ENCODE data around the gene CYTH4. TPM values are rescaled to one million over a fixed set of nuclear protein-coding genes. Genes with fewer than 3 reads are reported as not detected.
A peak's percentile ranks its signal among the peaks of the same experiment; 100 is the strongest.
"Not testable (repeated sequence)": the region's sequence is repeated elsewhere in the genome, so short reads cannot be mapped to it uniquely, and the experiment has no call there.

Gene CYTH4
- total RNA-seq, 2 experiments from 2014 or later: 33.1 to 42.8 TPM

- Mint-ChIP-seq H3K4me1 (peaks cover 24% of the 10 kb centered on the region), H3K27me3 (no peaks in the 10 kb centered on the region), H3K27ac (no peak overlapping the region), H3K9me3 (ENCODE audit: low read depth) (no peaks in the 10 kb centered on the region), H3K4me3 (no peak overlapping the region), H3K36me3 (ENCODE audit: low read depth) (no peaks in the 10 kb centered on the region)
- no peak for DNase-seq
- POLR2A ChIA-PET: no interaction called here
- no peak for ATAC-seq
- intact Hi-C loops (cut with DNase I, micrococcal nuclease): loop anchor here in 1 of 2 experiments (10.0 kb wide), 2 partner anchors 555 to 885 kb away; partner anchors contain the start of gene GCAT
- CTCF ChIA-PET: interaction anchor here (16.2 kb wide), 1 partner anchor 11 kb away, joined by 187 read pairs; no protein-coding TSS in a partner anchor
Observed at GRCh38 chr22:37249986-37250385, 32.3 kb upstream of the CYTH4 start.

DNA sequence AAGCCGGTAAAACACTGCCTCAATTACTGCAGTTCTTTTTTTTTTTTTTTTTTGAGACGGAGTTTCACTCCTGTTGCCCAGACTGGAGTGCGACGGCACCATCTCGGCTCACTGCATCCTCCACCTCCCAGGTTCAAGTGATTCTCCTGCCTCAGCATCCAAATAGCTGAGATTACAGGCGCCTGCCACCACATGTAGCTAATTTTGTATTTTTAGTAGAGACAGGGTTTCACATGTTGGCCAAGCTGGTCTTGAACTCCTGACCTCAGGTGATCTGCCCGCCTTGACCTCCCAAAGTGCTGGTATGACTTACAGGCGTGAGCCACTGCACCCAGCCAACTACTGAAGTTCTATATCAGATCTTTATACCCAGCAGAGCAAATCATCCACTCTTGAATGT, 30.5 kb upstream of the CYTH4 start:
- intact Hi-C loops (cut with DNase I, micrococcal nuclease); H3K27me3 Mint-ChIP-seq; DNase-seq; H3K4me3 Mint-ChIP-seq; H3K36me3 Mint-ChIP-seq (ENCODE audit: low read depth); ATAC-seq; POLR2A ChIA-PET; H3K9me3 Mint-ChIP-seq (ENCODE audit: low read depth); H3K27ac Mint-ChIP-seq: not testable (repeated sequence)
- H3K4me1 Mint-ChIP-seq: peaks cover 29% of the 10 kb centered on the region
- CTCF ChIA-PET: interaction anchor here (3.4 to 16.2 kb wide), 2 partner anchors 9 to 10 kb away, joined by 17 to 187 read pairs; partner anchors contain the start of gene RAC2

GRCh38 chr22:37253126-37253660, 29.1 kb upstream of the CYTH4 start:
- ATAC-seq (no peak), DNase-seq (no peak)
- Mint-ChIP-seq H3K4me1 (peaks cover 30% of the 10 kb centered on the region), H3K36me3 (ENCODE audit: low read depth) (no peaks in the 10 kb centered on the region), H3K9me3 (ENCODE audit: low read depth) (no peaks in the 10 kb centered on the region), H3K27ac (no peak overlapping the region), H3K27me3 (no peaks in the 10 kb centered on the region), H3K4me3 (no peak overlapping the region)
- intact Hi-C loops (cut with DNase I, micrococcal nuclease): no loop called here
- POLR2A ChIA-PET: no interaction called here
- CTCF ChIA-PET: interaction anchor here (0.7 to 3.4 kb wide), 3 partner anchors 11 to 724 kb away, joined by 3 to 17 read pairs (median 4); partner anchors contain the start of gene RAC2

GRCh38 chr22:37254209-37254866, 28.0 kb upstream of the CYTH4 start:
- CTCF ChIA-PET: interaction anchor here (0.6 to 3.4 kb wide), 4 partner anchors 10 to 54 kb away, joined by 3 to 17 read pairs (median 4); partner anchors contain the start of gene RAC2
- intact Hi-C loops (cut with DNase I, micrococcal nuclease): no loop called here
- H3K27ac Mint-ChIP-seq: no peak overlapping the region
- H3K27me3 Mint-ChIP-seq: no peaks in the 10 kb centered on the region
- no peaks in the 10 kb centered on the region for H3K36me3 Mint-ChIP-seq (ENCODE audit: low read depth)
- no peak for DNase-seq
- peaks cover 29% of the 10 kb centered on the region for H3K4me1 Mint-ChIP-seq
- H3K4me3 Mint-ChIP-seq: no peak overlapping the region
- POLR2A ChIA-PET: interaction anchor here (0.6 kb wide), 1 partner anchor 9 kb away, joined by 3 read pairs; no protein-coding TSS in a partner anchor
- H3K9me3 Mint-ChIP-seq (ENCODE audit: low read depth): no peaks in the 10 kb centered on the region
- no peak for ATAC-seq

DNA sequence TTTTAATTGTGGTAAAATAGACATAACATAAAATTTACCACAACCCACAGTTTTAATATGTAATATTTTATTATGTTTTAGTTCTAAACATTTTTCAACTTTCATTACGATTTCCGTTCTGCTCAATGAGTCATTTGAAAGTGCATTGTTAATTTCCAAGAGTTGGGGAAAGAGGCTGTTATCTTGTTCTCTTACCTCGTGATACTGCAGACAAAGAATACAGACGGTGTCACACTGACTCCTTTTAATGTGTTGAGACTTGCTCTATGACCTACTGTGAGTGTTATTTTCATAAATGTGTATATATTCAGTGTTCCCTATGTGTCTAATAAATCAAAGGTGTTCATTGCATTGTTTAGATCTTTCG, 27.5 kb upstream of the CYTH4 start:
- intact Hi-C loops (cut with DNase I, micrococcal nuclease): no loop called here
- no peak overlapping the region for H3K4me3 Mint-ChIP-seq
- CTCF ChIA-PET: interaction anchor here (0.6 to 3.4 kb wide), 3 partner anchors 10 to 51 kb away, joined by 3 to 17 read pairs (median 4); partner anchors contain the start of gene RAC2
- no peaks in the 10 kb centered on the region for H3K36me3 Mint-ChIP-seq (ENCODE audit: low read depth)
- POLR2A ChIA-PET: interaction anchor here (0.6 kb wide), 1 partner anchor 10 kb away, joined by 3 read pairs; no protein-coding TSS in a partner anchor
- ATAC-seq (peak; percentile 61), DNase-seq (no peak)
- no peak overlapping the region for H3K27ac Mint-ChIP-seq
- H3K4me1 Mint-ChIP-seq: peaks cover 34% of the 10 kb centered on the region
- H3K27me3 Mint-ChIP-seq: no peaks in the 10 kb centered on the region
- H3K9me3 Mint-ChIP-seq (ENCODE audit: low read depth): no peaks in the 10 kb centered on the region

GRCh38 chr22:37255558-37256006, 26.7 kb upstream of the CYTH4 start:
- H3K27ac Mint-ChIP-seq: no peak overlapping the region
- no peaks in the 10 kb centered on the region for H3K9me3 Mint-ChIP-seq (ENCODE audit: low read depth)
- H3K4me1 Mint-ChIP-seq: peaks cover 40% of the 10 kb centered on the region
- H3K36me3 Mint-ChIP-seq (ENCODE audit: low read depth): no peaks in the 10 kb centered on the region
- no peaks in the 10 kb centered on the region for H3K27me3 Mint-ChIP-seq
- intact Hi-C loops (cut with DNase I, micrococcal nuclease): no loop called here
- CTCF ChIA-PET: interaction anchor here (1.4 kb wide), 1 partner anchor 9 kb away, joined by 3 read pairs; no protein-coding TSS in a partner anchor
- no peak overlapping the region for H3K4me3 Mint-ChIP-seq
- ATAC-seq: no peak
- POLR2A ChIA-PET: no interaction called here
- DNase-seq: no peak

- intact Hi-C loops (cut with DNase I, micrococcal nuclease): no loop called here
- peaks cover 46% of the 10 kb centered on the region for H3K4me1 Mint-ChIP-seq
- no peak overlapping the region for H3K4me3 Mint-ChIP-seq
- H3K27ac Mint-ChIP-seq: peak overlapping the region; percentile 10
- ATAC-seq: no peak
- CTCF ChIA-PET: interaction anchor here (1.1 to 1.4 kb wide), 2 partner anchors 9 to 13 kb away, joined by 3 to 4 read pairs; no protein-coding TSS in a partner anchor
- no peaks in the 10 kb centered on the region for H3K27me3 Mint-ChIP-seq
- no peaks in the 10 kb centered on the region for H3K9me3 Mint-ChIP-seq (ENCODE audit: low read depth)
- no peaks in the 10 kb centered on the region for H3K36me3 Mint-ChIP-seq (ENCODE audit: low read depth)
- DNase-seq: no peak
- POLR2A ChIA-PET: no interaction called here
Observed at GRCh38 chr22:37256075-37256726, 26.1 kb upstream of the CYTH4 start.

DNA sequence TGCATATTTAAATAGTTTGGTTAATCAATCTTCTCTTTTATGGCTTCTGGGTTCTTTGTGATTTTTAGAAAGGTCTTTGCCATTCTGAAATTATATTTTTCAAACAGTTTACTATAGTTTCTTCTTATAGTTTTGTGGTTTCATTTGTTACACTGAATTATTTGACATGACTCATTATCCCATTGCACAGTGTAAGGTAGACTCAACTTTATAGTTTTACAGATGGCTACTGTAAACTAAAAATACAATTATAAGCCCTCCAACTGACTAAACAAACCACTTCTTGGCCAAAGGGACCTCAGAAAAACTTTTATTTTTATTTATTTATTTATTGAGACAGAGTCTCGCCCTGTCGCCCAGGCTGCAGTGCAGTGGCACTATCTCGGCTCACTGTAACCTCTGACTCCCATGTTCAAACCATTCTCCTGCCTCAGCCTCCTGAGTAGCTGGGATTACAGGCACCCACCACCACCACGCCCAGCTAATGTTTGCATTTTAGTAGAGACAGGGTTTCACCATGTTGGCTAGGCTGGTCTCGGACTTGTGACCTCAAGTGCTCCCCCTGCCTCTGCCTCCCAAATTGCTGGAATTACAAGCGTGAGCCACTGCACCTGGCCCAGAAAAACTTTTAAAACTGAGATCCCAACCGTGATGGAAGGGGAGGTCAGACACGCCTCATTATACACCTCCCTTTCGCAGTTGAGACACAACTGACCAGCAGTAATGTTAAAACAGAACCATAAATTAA, 24.1 kb upstream of the CYTH4 start:
- no peaks in the 10 kb centered on the region for H3K27me3 Mint-ChIP-seq
- H3K4me1 Mint-ChIP-seq: peaks cover 44% of the 10 kb centered on the region
- H3K27ac Mint-ChIP-seq: no peak overlapping the region
- DNase-seq: no peak
- H3K4me3 Mint-ChIP-seq: no peak overlapping the region
- H3K36me3 Mint-ChIP-seq (ENCODE audit: low read depth): no peaks in the 10 kb centered on the region
- intact Hi-C loops (cut with DNase I, micrococcal nuclease): no loop called here
- no peaks in the 10 kb centered on the region for H3K9me3 Mint-ChIP-seq (ENCODE audit: low read depth)
- CTCF ChIA-PET: interaction anchor here (1.2 to 5.9 kb wide), 5 partner anchors 10 to 200 kb away, joined by 4 to 187 read pairs (median 8); partner anchors contain the start of gene RAC2
- POLR2A ChIA-PET: no interaction called here
- ATAC-seq: no peak

- Mint-ChIP-seq H3K4me1 (peaks cover 44% of the 10 kb centered on the region), H3K27ac (no peak overlapping the region), H3K9me3 (ENCODE audit: low read depth) (no peaks in the 10 kb centered on the region), H3K36me3 (ENCODE audit: low read depth) (no peaks in the 10 kb centered on the region), H3K4me3 (no peak overlapping the region), H3K27me3 (no peaks in the 10 kb centered on the region)
- CTCF ChIA-PET: interaction anchor here (0.5 to 5.9 kb wide), 21 partner anchors 9 to 421 kb away, joined by 3 to 187 read pairs (median 5); partner anchors contain the start of genes CYTH4 and RAC2
- ATAC-seq: peak; percentile 17
- no peak for DNase-seq
- intact Hi-C loops (cut with DNase I, micrococcal nuclease): loop anchor here in 1 of 2 experiments (1.0 kb wide), 1 partner anchor 13 kb away; no protein-coding TSS in a partner anchor
- POLR2A ChIA-PET: interaction anchor here (0.8 kb wide), 1 partner anchor 17 kb away, joined by 3 read pairs; no protein-coding TSS in a partner anchor
Observed at GRCh38 chr22:37258753-37259401, 23.4 kb upstream of the CYTH4 start.

- H3K9me3 Mint-ChIP-seq (ENCODE audit: low read depth): peaks cover 6% of the 10 kb centered on the region
- H3K4me1 Mint-ChIP-seq: peaks cover 41% of the 10 kb centered on the region
- H3K27ac Mint-ChIP-seq: no peak overlapping the region
- ChIA-PET POLR2A (interaction anchor here (0.8 kb wide), 1 partner anchor 17 kb away, joined by 3 read pairs; no protein-coding TSS in a partner anchor), CTCF (interaction anchor here (0.5 to 5.9 kb wide), 30 partner anchors 8 to 420 kb away, joined by 3 to 187 read pairs (median 4); partner anchors contain the start of genes CYTH4, IL2RB and RAC2)
- peaks cover 3% of the 10 kb centered on the region for H3K36me3 Mint-ChIP-seq (ENCODE audit: low read depth)
- DNase-seq (peak; percentile 55), ATAC-seq (peak; percentile 37)
- H3K4me3 Mint-ChIP-seq: peak overlapping the region; percentile 44
- H3K27me3 Mint-ChIP-seq: no peaks in the 10 kb centered on the region
- intact Hi-C loops (cut with DNase I, micrococcal nuclease): loop anchor here (1.0 to 5.0 kb wide), 3 partner anchors 13 to 272 kb away; no protein-coding TSS in a partner anchor
Observed at GRCh38 chr22:37259540-37260029, 22.7 kb upstream of the CYTH4 start.
